ENCODE measurements around the gene CYP2J2. TPM values are rescaled to one million over a fixed set of nuclear protein-coding genes. Genes with fewer than 3 reads are reported as not detected.
"Not testable (repeated sequence)": the region's sequence is repeated elsewhere in the genome, so short reads cannot be mapped to it uniquely, and the experiment has no call there.

The CYP2J2 gene
- total RNA-seq, 1 experiment from 2014 or later: 15.2 TPM

GRCh38 chr1:59924653-59925052, 1.9 kb downstream of the CYP2J2 start:
- H3K27me3 Mint-ChIP-seq (ENCODE audit: unreplicated experiment): peaks cover 13% of the 10 kb centered on the region
- DNase-seq: no peak
- H3K27ac Mint-ChIP-seq (ENCODE audit: unreplicated experiment): no peak overlapping the region
- peaks cover 11% of the 10 kb centered on the region for H3K4me1 Mint-ChIP-seq (ENCODE audit: low read depth, unreplicated experiment)
- H3K9me3 Mint-ChIP-seq (ENCODE audit: low read depth, unreplicated experiment): peaks cover 5% of the 10 kb centered on the region
- CTCF ChIA-PET: no interaction called here
- no TSS peak for BruUV-seq (replicated peaks)
- intact Hi-C loops (cut with micrococcal nuclease; ENCODE audit: unreplicated experiment): loop anchor here (5.0 kb wide), 1 partner anchor 32 kb away; no protein-coding TSS in a partner anchor
- peaks cover 13% of the 10 kb centered on the region for H3K36me3 Mint-ChIP-seq (ENCODE audit: insufficient read depth, unreplicated experiment)
- no peak overlapping the region for H3K4me3 Mint-ChIP-seq (ENCODE audit: low read depth, unreplicated experiment)
- no peak for TF ChIP-seq CTCF (IDR thresholded peaks at IDR 0.05; ENCODE audit: unreplicated experiment)

- H3K27me3 Mint-ChIP-seq (ENCODE audit: unreplicated experiment); intact Hi-C loops (cut with micrococcal nuclease; ENCODE audit: unreplicated experiment); H3K9me3 Mint-ChIP-seq (ENCODE audit: low read depth, unreplicated experiment); H3K4me3 Mint-ChIP-seq (ENCODE audit: low read depth, unreplicated experiment); DNase-seq; BruUV-seq (replicated peaks); H3K36me3 Mint-ChIP-seq (ENCODE audit: insufficient read depth, unreplicated experiment); H3K27ac Mint-ChIP-seq (ENCODE audit: unreplicated experiment): not testable (repeated sequence)
- peaks cover 11% of the 10 kb centered on the region for H3K4me1 Mint-ChIP-seq (ENCODE audit: low read depth, unreplicated experiment)
- CTCF ChIA-PET: interaction anchor here (0.7 kb wide), 1 partner anchor 26 kb away, joined by 4 read pairs; no protein-coding TSS in a partner anchor
Observed at GRCh38 chr1:59921258-59921899, 5.2 kb downstream of the CYP2J2 start.

- Mint-ChIP-seq H3K27me3 (ENCODE audit: unreplicated experiment) (no peaks in the 10 kb centered on the region), H3K9me3 (ENCODE audit: low read depth, unreplicated experiment) (peaks cover 5% of the 10 kb centered on the region), H3K4me3 (ENCODE audit: low read depth, unreplicated experiment) (no peak overlapping the region), H3K27ac (ENCODE audit: unreplicated experiment) (no peak overlapping the region), H3K4me1 (ENCODE audit: low read depth, unreplicated experiment) (no peaks in the 10 kb centered on the region), H3K36me3 (ENCODE audit: insufficient read depth, unreplicated experiment) (no peaks in the 10 kb centered on the region)
- no TSS peak for BruUV-seq (replicated peaks)
- intact Hi-C loops (cut with micrococcal nuclease; ENCODE audit: unreplicated experiment): no loop called here
- no peak for TF ChIP-seq CTCF (IDR thresholded peaks at IDR 0.05; ENCODE audit: unreplicated experiment)
- CTCF ChIA-PET: no interaction called here
- no peak for DNase-seq
Observed at GRCh38 chr1:59919746-59920145, 6.8 kb downstream of the CYP2J2 start.

GRCh38 chr1:59917785-59918180, 8.8 kb downstream of the CYP2J2 start:
- BruUV-seq (replicated peaks): no TSS peak
- no peak overlapping the region for H3K4me3 Mint-ChIP-seq (ENCODE audit: low read depth, unreplicated experiment)
- H3K9me3 Mint-ChIP-seq (ENCODE audit: low read depth, unreplicated experiment): no peaks in the 10 kb centered on the region
- intact Hi-C loops (cut with micrococcal nuclease; ENCODE audit: unreplicated experiment): no loop called here
- no peaks in the 10 kb centered on the region for H3K27me3 Mint-ChIP-seq (ENCODE audit: unreplicated experiment)
- no peaks in the 10 kb centered on the region for H3K36me3 Mint-ChIP-seq (ENCODE audit: insufficient read depth, unreplicated experiment)
- H3K4me1 Mint-ChIP-seq (ENCODE audit: low read depth, unreplicated experiment): no peaks in the 10 kb centered on the region
- TF ChIP-seq CTCF (IDR thresholded peaks at IDR 0.05; ENCODE audit: unreplicated experiment): no peak
- no peak for DNase-seq
- CTCF ChIA-PET: interaction anchor here (0.8 kb wide), 1 partner anchor 15 kb away, joined by 4 read pairs; no protein-coding TSS in a partner anchor
- no peak overlapping the region for H3K27ac Mint-ChIP-seq (ENCODE audit: unreplicated experiment)

DNA sequence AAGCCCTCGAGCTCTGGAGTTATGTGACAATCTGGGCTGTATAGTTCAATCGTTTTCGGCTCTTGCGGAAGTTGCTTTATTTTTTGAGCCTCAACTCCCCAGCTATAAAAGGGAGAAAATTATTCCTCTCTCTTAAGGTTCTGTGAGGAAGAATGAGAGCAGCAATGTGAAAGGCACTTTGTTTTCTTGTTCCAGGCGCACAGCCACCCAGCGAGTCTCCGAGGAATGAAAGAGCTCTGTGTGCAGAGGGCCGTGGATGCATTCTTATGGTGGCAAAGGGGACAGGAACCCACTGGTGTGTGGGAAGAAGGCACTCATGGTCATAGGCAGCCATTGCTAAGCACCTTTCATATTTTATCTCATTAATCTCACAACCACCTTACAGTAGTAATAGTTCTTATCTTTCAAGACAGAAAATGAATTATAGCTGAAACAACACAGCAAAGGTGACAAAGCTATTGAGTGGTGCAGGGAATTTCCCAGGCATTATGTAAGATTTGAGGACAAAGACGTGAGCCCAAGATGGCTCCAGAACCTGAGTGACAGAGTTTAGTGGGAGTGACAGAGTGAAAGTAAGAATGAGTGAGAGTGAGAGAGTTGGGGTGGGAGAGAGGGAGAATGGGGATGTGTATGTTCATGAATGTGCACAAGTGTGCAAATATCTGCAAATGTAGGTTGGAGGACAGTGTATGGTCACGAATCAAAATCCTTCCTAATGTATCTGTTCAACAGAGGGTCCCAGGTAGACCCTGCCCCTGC, 9.4 kb downstream of the CYP2J2 start:
- Mint-ChIP-seq H3K9me3 (ENCODE audit: low read depth, unreplicated experiment) (no peaks in the 10 kb centered on the region), H3K4me3 (ENCODE audit: low read depth, unreplicated experiment) (no peak overlapping the region), H3K4me1 (ENCODE audit: low read depth, unreplicated experiment) (no peaks in the 10 kb centered on the region), H3K36me3 (ENCODE audit: insufficient read depth, unreplicated experiment) (no peaks in the 10 kb centered on the region), H3K27me3 (ENCODE audit: unreplicated experiment) (no peaks in the 10 kb centered on the region), H3K27ac (ENCODE audit: unreplicated experiment) (no peak overlapping the region)
- CTCF ChIA-PET: no interaction called here
- BruUV-seq (replicated peaks): no TSS peak
- intact Hi-C loops (cut with micrococcal nuclease; ENCODE audit: unreplicated experiment): no loop called here
- no peak for TF ChIP-seq CTCF (IDR thresholded peaks at IDR 0.05; ENCODE audit: unreplicated experiment)
- DNase-seq: no peak

All from Calu3 (cell line).